ENCODE measurements around the gene UBA6. TPM values are rescaled to one million over a fixed set of nuclear protein-coding genes. Genes with fewer than 3 reads are reported as not detected.
"Not testable (repeated sequence)": the region's sequence is repeated elsewhere in the genome, so short reads cannot be mapped to it uniquely, and the experiment has no call there.

UBA6 gene
- total RNA-seq, 1 experiment from 2014 or later: 134 TPM

DNA sequence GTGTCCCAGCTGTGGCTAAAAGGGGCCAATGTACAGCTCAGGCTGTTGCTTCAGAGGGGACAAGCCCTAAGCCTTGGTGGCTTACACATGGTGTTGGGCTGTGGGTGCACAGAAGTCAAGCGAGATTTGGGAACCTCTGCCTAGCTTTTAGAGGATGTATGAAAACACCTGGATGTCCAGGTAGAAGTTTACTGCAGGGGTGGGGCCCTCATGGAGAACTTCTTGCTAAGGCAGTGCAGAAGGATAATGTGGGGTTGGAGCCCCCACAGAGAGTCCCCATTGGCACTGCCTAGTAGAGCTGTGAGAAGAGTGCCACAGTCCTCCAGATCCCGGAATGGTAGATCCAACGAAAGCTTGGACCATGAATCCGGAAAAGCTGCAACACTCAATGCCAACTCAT, 40.5 kb downstream of the UBA6 start:
- DNase-seq (ENCODE audit: low spot score): no peak

DNA sequence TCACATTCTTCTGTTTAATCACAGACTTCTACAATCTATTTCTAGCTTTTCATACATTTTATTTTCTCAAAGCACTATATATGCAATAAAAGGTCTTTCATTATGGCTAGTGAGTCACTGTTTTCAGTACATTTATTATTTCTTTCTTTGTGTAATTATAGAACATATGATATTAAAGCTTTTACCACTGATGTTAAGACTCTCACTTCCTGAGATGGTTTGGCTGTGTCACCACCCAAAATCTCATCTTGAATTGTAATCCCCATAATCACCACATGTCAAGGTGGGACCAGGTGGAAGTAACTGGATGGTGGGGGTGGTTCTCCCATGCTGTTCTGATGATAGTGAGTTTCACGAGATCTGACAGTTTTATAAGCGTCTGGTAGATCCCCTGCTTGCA, 41.9 kb downstream of the UBA6 start:
- no peak for DNase-seq (ENCODE audit: low spot score)

DNA sequence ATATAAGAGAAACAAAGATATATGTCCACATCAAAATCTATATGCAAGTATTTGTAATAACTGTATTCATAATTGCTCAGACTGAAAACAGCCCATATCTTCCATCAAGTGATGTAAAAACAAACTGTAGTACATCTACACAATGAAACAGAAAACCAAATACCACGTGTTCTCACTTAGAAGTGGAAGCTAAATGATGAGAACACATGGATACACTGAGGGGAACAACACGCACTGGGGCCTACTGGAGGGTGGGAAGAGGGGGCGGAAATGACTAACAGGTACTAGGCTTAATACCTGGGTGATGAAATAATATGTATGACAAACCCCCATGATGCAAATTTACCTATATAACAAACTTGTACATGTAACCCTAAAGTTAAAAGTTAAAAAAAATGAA, 42.7 kb downstream of the UBA6 start:
- no peak for DNase-seq (ENCODE audit: low spot score)

- no peak for DNase-seq (ENCODE audit: low spot score)
These were observed 49.4 kb downstream of the UBA6 start for GRCh38 chr4:67651536-67651935.

DNA sequence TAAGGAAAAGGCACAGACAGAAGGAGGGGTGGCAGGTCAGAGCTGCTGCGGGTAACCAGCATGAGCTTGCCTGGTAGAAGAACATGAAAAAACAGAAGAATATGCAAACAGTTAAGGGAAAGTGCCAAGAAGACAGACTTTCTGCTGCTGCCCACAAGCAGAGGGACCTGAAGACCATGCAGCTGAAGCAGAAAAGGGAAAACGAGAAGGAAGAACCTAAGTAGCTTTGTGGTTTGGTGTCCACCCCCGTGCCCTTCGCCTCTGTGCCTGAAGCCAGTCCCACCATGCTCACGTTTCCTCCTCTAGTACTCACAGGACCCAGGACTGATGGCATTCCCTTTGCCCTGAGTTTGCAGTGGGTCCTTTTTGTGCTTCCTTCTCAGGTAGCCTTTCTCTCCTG, 62.8 kb downstream of the UBA6 start:
- no peak for DNase-seq (ENCODE audit: low spot score)

GRCh38 chr4:67636978-67637377, 64.0 kb downstream of the UBA6 start:
- DNase-seq (ENCODE audit: low spot score): not testable (repeated sequence)

DNA sequence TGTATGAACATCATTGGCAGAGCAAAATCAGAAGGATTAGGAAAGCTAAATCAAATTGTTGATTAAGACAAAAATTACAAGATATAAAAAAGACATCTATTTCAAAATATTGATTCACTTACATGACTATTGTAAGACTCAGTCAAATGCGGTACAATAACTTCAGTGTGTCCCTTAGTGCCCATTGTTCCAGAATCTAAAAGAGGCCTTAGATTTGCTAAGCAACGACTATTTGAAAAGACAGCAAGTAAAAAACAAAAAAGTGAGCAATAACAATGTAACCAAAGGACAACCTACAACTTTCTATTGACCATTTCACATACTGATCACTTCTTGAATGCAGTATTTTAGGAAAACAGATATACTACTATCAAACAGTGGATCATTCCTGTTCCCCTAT, 65.6 kb downstream of the UBA6 start:
- DNase-seq (ENCODE audit: low spot score): no peak

- no peak for DNase-seq (ENCODE audit: low spot score)
These were observed 66.2 kb downstream of the UBA6 start for GRCh38 chr4:67634741-67635140.

DNA sequence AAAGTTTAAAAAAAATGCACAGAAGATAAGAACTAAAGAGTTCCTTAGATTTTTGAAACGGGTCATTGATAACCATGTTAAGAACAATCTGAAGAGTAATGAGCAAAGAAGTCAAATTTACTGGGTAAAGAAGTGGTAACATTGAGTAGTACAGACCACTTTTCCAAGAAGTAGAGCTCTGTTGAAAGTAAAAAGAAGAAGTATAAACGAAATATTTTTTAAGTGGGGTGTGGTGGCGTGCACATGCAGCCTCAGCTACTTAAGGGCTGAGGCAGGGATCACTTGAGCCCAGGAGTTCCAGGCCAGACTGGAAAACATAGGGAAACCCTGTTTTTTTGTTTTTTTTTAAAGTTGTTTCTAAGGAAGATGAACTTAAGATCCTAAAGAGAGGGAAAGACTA, 68.5 kb downstream of the UBA6 start:
- DNase-seq (ENCODE audit: low spot score): no peak

GRCh38 chr4:67624939-67625338, 76.0 kb downstream of the UBA6 start:
- DNase-seq (ENCODE audit: low spot score): no peak

DNA sequence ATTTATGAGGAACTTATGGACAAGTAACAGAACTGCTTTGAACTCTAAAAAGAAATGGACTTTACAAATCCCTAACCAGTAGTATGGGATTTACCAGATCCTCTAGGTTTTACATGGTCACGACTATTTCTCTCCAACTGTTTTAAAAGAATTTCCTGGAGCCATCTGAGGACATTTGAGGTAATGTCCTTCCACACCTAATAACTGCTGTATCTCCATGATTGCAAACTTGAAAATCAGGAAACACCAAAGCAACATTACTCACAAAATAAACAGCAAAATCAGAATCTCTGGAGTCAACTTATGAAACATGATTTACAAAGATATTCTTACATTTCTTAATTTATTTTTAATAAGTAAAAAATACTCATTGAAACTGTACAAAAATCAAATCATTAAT, 84.5 kb downstream of the UBA6 start:
- no peak for DNase-seq (ENCODE audit: low spot score)

- DNase-seq (ENCODE audit: low spot score): no peak
These were observed 85.8 kb downstream of the UBA6 start for GRCh38 chr4:67615119-67615518.

DNA sequence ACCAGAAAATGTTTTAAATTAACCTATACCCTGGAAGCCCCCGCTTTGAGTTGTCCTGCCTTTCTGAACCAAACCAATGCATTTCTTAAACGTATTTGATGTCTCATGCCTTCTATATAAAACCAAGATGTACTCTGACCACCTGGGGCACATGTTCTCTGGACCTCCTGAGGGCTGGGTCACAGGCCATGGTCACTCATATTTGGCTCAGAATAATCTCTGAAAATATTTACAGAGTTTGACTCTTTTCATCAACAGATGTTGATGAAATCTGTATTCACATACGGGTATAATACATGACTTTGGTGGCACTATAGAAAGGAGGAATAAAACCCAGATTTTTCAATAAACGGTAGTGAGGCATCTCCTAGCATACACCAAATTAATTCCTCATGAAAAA, 86.8 kb downstream of the UBA6 start:
- DNase-seq (ENCODE audit: low spot score): no peak

GRCh38 chr4:67608027-67608426, 92.9 kb downstream of the UBA6 start:
- DNase-seq (ENCODE audit: low spot score): no peak

DNA sequence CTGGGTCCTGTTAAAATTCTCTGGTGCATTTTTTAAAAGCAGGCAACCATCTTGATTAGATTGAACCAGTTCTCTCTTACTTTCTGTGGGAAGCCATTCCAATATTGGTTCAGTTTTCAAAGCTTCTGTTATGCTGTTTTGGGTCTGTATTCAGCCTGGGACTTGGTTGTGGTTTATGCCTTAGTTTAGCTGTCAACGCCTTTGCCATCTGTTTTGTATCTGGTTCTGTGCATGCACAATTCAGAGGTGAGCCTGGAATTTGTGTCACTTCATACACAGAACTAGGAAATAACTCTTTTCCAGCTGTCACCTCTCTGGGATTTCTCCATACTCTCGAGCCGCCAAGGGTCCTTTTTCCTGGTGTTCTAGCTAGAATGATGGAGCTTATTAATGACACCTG, 96.2 kb downstream of the UBA6 start:
- no peak for DNase-seq (ENCODE audit: low spot score)

DNA sequence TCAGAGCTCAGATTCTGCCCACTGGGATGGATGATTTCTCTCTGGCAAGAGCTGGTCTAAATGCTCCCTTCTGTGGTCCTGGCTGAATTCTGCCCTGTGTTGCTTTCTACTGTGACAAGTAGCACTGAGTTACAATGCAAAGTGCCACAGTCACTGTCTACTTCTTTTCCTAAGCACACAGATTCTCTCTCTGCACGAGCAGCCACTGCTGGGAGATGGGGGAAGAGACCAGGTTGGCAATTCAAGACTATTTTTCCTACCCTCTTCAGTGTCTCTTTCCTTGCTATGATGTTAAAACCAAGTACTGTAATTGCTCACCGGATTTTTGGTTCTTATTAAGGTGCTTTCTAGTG, 97.0 kb downstream of the UBA6 start:
- no peak for DNase-seq (ENCODE audit: low spot score)

GRCh38 chr4:67603310-67604028, 97.5 kb downstream of the UBA6 start:
- DNase-seq (ENCODE audit: low spot score): no peak

- DNase-seq (ENCODE audit: low spot score): no peak
These were observed 107.2 kb downstream of the UBA6 start for GRCh38 chr4:67593741-67594175.

- no peak for DNase-seq (ENCODE audit: low spot score)
These were observed 113.8 kb downstream of the UBA6 start for GRCh38 chr4:67587156-67587555.

- no peak for DNase-seq (ENCODE audit: low spot score)
These were observed 116.5 kb downstream of the UBA6 start for GRCh38 chr4:67584496-67584895.

DNA sequence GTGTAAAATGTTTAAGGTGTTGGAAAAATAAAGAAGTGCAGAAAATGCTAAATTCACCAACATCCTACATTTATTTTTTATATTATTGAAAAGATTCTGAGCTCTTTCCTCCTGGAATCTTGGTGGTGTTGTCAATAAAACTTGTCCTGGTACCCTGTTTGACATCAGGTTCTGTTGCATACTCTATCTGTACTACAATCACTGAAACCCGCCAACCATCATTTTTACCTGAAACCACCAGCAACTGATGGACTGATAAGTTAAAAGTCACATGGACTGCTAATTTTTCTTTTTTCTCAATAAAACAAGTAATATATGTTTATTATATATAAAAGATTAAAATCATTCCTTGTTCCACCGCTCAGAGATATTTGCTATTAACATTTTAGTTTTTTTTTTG, 119.0 kb downstream of the UBA6 start:
- no peak for DNase-seq (ENCODE audit: low spot score)

- no peak for DNase-seq (ENCODE audit: low spot score)
These were observed 119.6 kb downstream of the UBA6 start for GRCh38 chr4:67581208-67581857.

DNA sequence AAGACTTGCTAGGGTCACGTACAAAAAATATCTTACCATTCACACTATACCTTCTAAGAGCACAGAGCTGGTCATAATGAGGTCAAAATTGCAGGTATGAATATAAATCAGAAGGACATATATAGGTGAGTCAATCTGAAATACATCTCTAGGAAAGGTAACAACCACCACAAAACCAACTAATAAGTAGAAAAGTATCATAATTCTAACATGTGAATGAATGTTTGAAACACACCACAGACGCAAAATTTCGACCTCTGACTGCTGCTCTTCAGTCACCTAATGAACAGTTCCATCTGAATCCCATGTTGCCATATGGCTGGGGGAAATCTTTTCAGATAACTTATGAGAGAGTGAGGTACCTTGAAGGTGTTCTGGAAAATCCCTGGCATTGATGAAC, 120.4 kb downstream of the UBA6 start:
- no peak for DNase-seq (ENCODE audit: low spot score)

DNA sequence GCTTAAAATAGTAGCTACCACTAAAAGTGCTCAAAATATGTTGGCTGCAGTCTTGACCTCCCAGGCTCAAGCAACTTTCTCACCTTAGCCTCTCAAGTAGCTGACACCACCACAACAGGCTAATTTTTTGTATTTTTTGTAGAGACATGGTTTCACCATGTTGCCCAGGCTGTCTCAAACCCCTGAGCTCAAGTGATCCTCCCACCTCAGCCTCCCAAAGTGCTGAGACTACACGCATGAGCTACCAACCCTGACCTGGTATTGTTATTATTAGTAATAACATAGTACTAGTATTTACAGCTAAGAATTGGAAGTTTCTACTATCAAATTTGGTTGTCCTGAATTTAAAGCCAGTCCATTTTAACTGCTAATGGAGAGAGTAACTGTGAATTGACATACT, 124.4 kb downstream of the UBA6 start:
- no peak for DNase-seq (ENCODE audit: low spot score)

Data from A172 (cell line).